ENCODE data around the gene UBE2G1. TPM values are rescaled to one million over a fixed set of nuclear protein-coding genes. Genes with fewer than 3 reads are reported as not detected.

Gene UBE2G1
- total and polyA plus RNA-seq, 9 of the 15 experiments (the other 6 are each of a cell fraction or from before 2014, with no cell fraction given), result 10.1 to 65.9 (median 29.7) TPM

GRCh38 chr17:4304417-4305027 lies 62.0 kb downstream of the UBE2G1 start:
- no TSS peak for BruUV-seq (replicated peaks)
- FAIRE-seq (peak; percentile 60), ATAC-seq (peak; percentile 77), DNase-seq (ENCODE audit: extremely low read depth in 1 of 4, low spot score in 3 of 4) (peak; percentile 55 to 66 (median 62))
- Histone ChIP-seq H4K20me1 (replicated peaks; ENCODE audit: control insufficient read depth, insufficient read depth, low read length) (no peaks in the 10 kb centered on the region), H3K9me3 (replicated peaks; ENCODE audit: control insufficient read depth, insufficient read depth, low read depth, low read length) (no peaks in the 10 kb centered on the region), H3K27ac (ENCODE audit: extremely low read depth, low read depth, low read length) (no peak overlapping the region), H3K9ac (ENCODE audit: insufficient read depth in 1 of 2, low read depth in 2 of 2, low read length in 2 of 2) (no peak overlapping the region), H3K4me3 (no peak overlapping the region), H3K27me3 (ENCODE audit: control insufficient read depth in 2 of 2, insufficient read depth in 2 of 2, low read length in 2 of 2) (no peaks in the 10 kb centered on the region), H2AFZ (ENCODE audit: low read depth, low read length) (no peak overlapping the region), H3K36me3 (ENCODE audit: control insufficient read depth, insufficient read depth, low read length) (peaks cover 49% of the 10 kb centered on the region; the same call in 2 of the 3 replicates), H3K9me1 (ENCODE audit: control insufficient read depth, insufficient read depth, low read length) (no peaks in the 10 kb centered on the region), H3K4me2 (ENCODE audit: insufficient read depth, low read length) (no peak overlapping the region), H3K79me2 (ENCODE audit: control insufficient read depth, insufficient read depth, low read length) (peaks cover 35% of the 10 kb centered on the region), H3K4me1 (replicated peaks in 1 of 2; ENCODE audit: control insufficient read depth in 2 of 2, insufficient read depth in 2 of 2, low read length in 2 of 2) (no peaks in the 10 kb centered on the region; a peak in 2 of 5 replicates)
- POLR2A ChIA-PET, result interaction anchor here (0.6 to 1.4 kb wide), 2 partner anchors 18 to 120 kb away, joined by 3 to 5 read pairs; no protein-coding TSS in a partner anchor
- CTCF ChIA-PET (ENCODE audit: low intra/inter-chr PET ratio), result no interaction called here
- intact Hi-C loops (cut with micrococcal nuclease), result loop anchor here (2.0 to 5.0 kb wide), 3 partner anchors 56 to 87 kb away; partner anchors contain the start of gene UBE2G1
- in situ Hi-C loops (cut with MboI), result no loop called here
- 43% methylated on average over 5 of the region's 6 CpGs for WGBS (ENCODE audit: insufficient coverage, low coverage, missing lambda C conversion rate)
- TF ChIP-seq SRSF9 (IDR thresholded peaks at IDR 0.05; ENCODE audit: borderline replicate concordance, low read depth, low read length), result no peak
- no peak for TF ChIP-seq ETV6 (IDR thresholded peaks at IDR 0.05; ENCODE audit: borderline replicate concordance in 1 of 2, low read depth in 2 of 2, low read length in 1 of 2)
- no peak for TF ChIP-seq ETV6 (CRISPR knock-in tag; IDR thresholded peaks at IDR 0.05; ENCODE audit: borderline replicate concordance)
- TF ChIP-seq MBD2 (IDR thresholded peaks at IDR 0.05; ENCODE audit: borderline replicate concordance, low read depth), result no peak
- TF ChIP-seq, protein P1, sequence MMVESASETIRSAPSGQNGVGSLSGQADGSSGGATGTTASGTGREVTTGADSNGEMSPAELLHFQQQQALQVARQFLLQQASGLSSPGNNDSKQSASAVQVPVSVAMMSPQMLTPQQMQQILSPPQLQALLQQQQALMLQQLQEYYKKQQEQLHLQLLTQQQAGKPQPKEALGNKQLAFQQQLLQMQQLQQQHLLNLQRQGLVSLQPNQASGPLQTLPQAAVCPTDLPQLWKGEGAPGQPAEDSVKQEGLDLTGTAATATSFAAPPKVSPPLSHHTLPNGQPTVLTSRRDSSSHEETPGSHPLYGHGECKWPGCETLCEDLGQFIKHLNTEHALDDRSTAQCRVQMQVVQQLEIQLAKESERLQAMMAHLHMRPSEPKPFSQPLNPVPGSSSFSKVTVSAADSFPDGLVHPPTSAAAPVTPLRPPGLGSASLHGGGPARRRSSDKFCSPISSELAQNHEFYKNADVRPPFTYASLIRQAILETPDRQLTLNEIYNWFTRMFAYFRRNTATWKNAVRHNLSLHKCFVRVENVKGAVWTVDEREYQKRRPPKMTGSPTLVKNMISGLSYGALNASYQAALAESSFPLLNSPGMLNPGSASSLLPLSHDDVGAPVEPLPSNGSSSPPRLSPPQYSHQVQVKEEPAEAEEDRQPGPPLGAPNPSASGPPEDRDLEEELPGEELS (CRISPR knock-in tag; IDR thresholded peaks at IDR 0.05; ENCODE audit: borderline replicate concordance), result no peak
- TF ChIP-seq ZNF316 (IDR thresholded peaks at IDR 0.05), result no peak
- TF ChIP-seq OTX1 (CRISPR knock-in tag; IDR thresholded peaks at IDR 0.05), result no peak
- no peak for TF ChIP-seq ZBTB8A (IDR thresholded peaks at IDR 0.05; ENCODE audit: partially characterized antibody)
- TF ChIP-seq POLR2AphosphoS5 (IDR thresholded peaks at IDR 0.05; ENCODE audit: control insufficient read depth, insufficient read depth, low read depth, low read length), result no peak
- no peak for TF ChIP-seq PCBP2 (IDR thresholded peaks at IDR 0.05; ENCODE audit: low read depth, low read length, poor library complexity, severe bottlenecking)
- TF ChIP-seq ZNF695 (CRISPR knock-in tag; IDR thresholded peaks at IDR 0.05), result no peak
- no peak for TF ChIP-seq RB1 (IDR thresholded peaks at IDR 0.05; ENCODE audit: low read depth)
- peak; percentile 39; the same call in 1 of the 2 replicates for TF ChIP-seq GATA2 (CRISPR knock-in tag; IDR thresholded peaks at IDR 0.05)
- TF ChIP-seq HNRNPLL (IDR thresholded peaks at IDR 0.05; ENCODE audit: low read depth, low read length, poor library complexity, severe bottlenecking), result no peak
- no peak for TF ChIP-seq DIDO1 (tag; IDR thresholded peaks at IDR 0.05; ENCODE audit: low read depth)
- TF ChIP-seq ILF3 (IDR thresholded peaks at IDR 0.05; ENCODE audit: borderline replicate concordance), result no peak
- peak in 1 of 2 experiments; percentile 45; a peak in 2 of 4 replicates for TF ChIP-seq RAD21 (CRISPR knock-in tag; conservative IDR thresholded peaks at IDR 0.05 in 1 of 2, IDR thresholded peaks at IDR 0.05 in 1 of 2)
- TF ChIP-seq TAF7 (tag; IDR thresholded peaks at IDR 0.05), result no peak
- TF ChIP-seq, protein P2, sequence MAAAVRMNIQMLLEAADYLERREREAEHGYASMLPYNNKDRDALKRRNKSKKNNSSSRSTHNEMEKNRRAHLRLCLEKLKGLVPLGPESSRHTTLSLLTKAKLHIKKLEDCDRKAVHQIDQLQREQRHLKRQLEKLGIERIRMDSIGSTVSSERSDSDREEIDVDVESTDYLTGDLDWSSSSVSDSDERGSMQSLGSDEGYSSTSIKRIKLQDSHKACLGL (CRISPR knock-in tag; IDR thresholded peaks at IDR 0.05; ENCODE audit: borderline replicate concordance, poor library complexity, severe bottlenecking), result no peak
- no peak for TF ChIP-seq ZNF232 (CRISPR knock-in tag; IDR thresholded peaks at IDR 0.05)

Measured in K562 (cell line).